SJCRH30 (cell line): Measurements from ENCODE around the gene NOXA1. TPM values are rescaled to one million over a fixed set of nuclear protein-coding genes. Genes with fewer than 3 reads are reported as not detected.
"Not testable (repeated sequence)": the region's sequence is repeated elsewhere in the genome, so short reads cannot be mapped to it uniquely, and the experiment has no call there.

Experiments used
- DNase-seq, 2 experiments: peaks; one replicate each; pipeline ENCODE4 v3.0.0-alpha.2; 2015 to 2020
- H3K27ac ChIP-seq: fragments of 250-450 bp; sonication (Bioruptor Pico); 2 replicates; pipeline ENCODE4 v1.5.1; 2020; ENCODE audit warnings: mild to moderate bottlenecking, moderate library complexity
- H3K27me3 ChIP-seq: fragments of 250-450 bp; sonication (Bioruptor Pico); 2 replicates; pipeline ENCODE4 v1.5.1; 2020; ENCODE audit warnings: mild to moderate bottlenecking, moderate library complexity
- H3K36me3 ChIP-seq: fragments of 250-450 bp; sonication (Bioruptor Pico); 2 replicates; pipeline ENCODE4 v1.5.1; 2020; ENCODE audit warnings: mild to moderate bottlenecking, moderate library complexity
- H3K4me1 ChIP-seq: fragments of 250-450 bp; sonication (Bioruptor Pico); 2 replicates; pipeline ENCODE4 v1.5.1; 2020; ENCODE audit warnings: mild to moderate bottlenecking, moderate library complexity
- H3K4me3 ChIP-seq: fragments of 250-450 bp; sonication (Bioruptor Pico); 2 replicates; pipeline ENCODE4 v1.5.1; 2020; ENCODE audit warnings: mild to moderate bottlenecking, moderate library complexity
- H3K9me3 ChIP-seq: fragments of 250-450 bp; sonication (Bioruptor Pico); replicated peaks from 2 replicates; pipeline ENCODE4 v1.5.1; 2020; ENCODE audit warnings: mild to moderate bottlenecking, moderate library complexity
- total RNA-seq: library from RNA; depleted of rRNA; stranded (reverse); fragments of >200 nt; shearing (Covaris generic); gene quantifications from 2 replicates; pipeline ENCODE4 v1.2.3, GENCODE V29; 2014

The NOXA1 gene
- total RNA-seq, 1 experiment from 2014 or later = not detected

DNA sequence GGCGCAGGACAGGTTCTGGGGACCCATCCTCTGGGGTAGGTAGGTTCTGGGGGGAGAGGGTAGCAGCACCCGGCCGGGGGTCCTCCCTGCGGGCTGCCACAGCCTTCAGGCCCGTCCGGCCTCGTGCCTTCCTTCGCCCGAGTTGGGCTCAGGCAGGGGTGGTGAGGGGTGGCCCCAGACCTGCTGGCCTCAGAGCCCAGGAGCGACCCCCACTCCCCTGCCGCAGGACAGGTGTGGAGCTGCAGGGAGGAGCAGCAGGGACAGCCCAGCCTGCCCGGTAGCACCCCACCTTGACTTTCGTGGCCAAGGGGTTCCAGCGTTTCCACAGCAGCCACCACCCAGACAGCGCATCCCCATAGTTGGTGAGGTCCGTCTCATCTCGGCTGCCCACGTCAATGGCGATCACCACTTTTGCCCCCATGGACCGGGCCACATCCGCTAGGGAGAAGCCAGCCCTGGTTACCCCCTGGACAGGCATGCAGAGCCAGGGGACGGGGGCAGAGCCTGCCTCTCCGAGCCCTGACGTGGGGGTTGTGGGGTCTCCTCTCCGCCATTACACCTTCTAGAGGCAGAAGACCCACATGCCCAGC, 39.3 kb downstream of the NOXA1 start:
- no peaks in the 10 kb centered on the region for H3K36me3 ChIP-seq
- no peaks in the 10 kb centered on the region for H3K27me3 ChIP-seq
- no peak for DNase-seq
- H3K27ac ChIP-seq = no peak overlapping the region
- H3K4me1 ChIP-seq = peaks cover 10% of the 10 kb centered on the region; the same call in 1 of the 2 replicates
- no peaks in the 10 kb centered on the region for H3K9me3 ChIP-seq
- H3K4me3 ChIP-seq = no peak overlapping the region

- Histone ChIP-seq H3K36me3 (no peaks in the 10 kb centered on the region), H3K27ac (no peak overlapping the region), H3K27me3 (no peaks in the 10 kb centered on the region), H3K4me3 (no peak overlapping the region), H3K4me1 (peaks cover 7% of the 10 kb centered on the region), H3K9me3 (no peaks in the 10 kb centered on the region)
- no peak for DNase-seq
Measured at GRCh38 chr9:137462986-137463930, 40.1 kb downstream of the NOXA1 start.

DNA sequence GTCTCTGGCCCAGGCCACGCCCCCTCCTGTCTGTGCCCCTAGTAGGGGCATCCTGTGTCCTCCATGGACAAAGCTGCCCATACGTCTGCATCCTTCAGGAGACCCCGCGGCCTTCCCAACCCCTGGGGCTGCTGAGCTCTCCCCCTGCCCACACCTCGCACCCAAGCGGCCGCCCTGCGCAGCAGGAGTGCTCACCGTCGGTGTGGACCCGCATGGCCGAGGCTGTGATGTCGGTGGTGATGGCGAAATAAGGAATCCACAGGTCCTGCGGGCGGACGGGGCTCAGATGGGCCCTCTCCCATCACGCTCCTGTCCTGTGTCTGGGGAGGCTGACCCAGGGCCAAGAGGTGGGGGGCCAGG, 40.7 kb downstream of the NOXA1 start:
- H3K27me3 ChIP-seq = 0 out of 2 replicates have a peak, but pooled peaks cover 3% of the 10 kb centered on the region

DNA sequence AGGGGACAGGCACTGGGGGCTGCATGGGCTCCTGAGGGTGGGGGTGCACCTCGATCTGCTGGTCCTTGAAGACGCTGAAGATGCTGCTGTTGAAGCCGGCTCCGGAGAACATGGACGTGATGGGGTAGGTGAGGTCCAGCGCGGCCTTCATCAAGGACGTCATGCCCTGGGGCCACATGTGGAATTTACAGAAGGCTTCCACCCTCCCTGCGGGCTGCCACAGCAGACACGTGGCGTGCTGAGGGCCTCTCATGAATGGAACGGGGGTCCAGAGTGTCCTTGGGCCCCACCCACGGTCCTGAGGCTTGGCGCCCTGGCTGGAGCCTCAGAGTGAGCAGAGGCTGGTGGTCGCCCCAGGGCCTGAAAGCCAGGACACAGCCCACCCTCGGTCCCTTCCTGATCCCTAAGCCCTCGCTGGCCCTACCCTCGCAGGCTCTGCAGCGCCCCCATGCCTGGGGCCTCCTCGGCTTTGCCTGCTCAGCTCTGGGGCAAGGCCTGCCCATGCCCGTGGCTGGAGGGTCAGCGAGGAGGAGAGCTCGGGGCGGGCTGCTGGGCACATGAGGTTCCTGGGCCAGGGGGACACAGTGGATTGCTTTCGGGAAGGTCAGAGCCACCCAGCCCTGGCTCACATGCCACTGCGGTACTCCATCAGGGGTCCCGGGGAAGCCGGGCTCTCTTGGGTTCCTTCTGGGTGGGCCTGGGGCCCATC, 41.3 kb downstream of the NOXA1 start:
- no peak overlapping the region for H3K27ac ChIP-seq
- no peaks in the 10 kb centered on the region for H3K9me3 ChIP-seq
- DNase-seq = no peak
- 0 out of 2 replicates have a peak, but pooled peaks cover 3% of the 10 kb centered on the region for H3K27me3 ChIP-seq
- no peak overlapping the region for H3K4me3 ChIP-seq
- peaks cover 6% of the 10 kb centered on the region for H3K4me1 ChIP-seq
- no peaks in the 10 kb centered on the region for H3K36me3 ChIP-seq

More for the DNA sequence above, 40.7 kb downstream of the NOXA1 start:
- Histone ChIP-seq H3K27ac (no peak overlapping the region), H3K4me1 (peaks cover 6% of the 10 kb centered on the region), H3K36me3 (no peaks in the 10 kb centered on the region), H3K4me3 (no peak overlapping the region), H3K9me3 (no peaks in the 10 kb centered on the region)
- no peak for DNase-seq

GRCh38 chr9:137465000-137465719, 42.0 kb downstream of the NOXA1 start:
- no peak for DNase-seq
- H3K4me3 ChIP-seq = no peak overlapping the region
- no peaks in the 10 kb centered on the region for H3K9me3 ChIP-seq
- H3K27me3 ChIP-seq = 0 out of 2 replicates have a peak, but pooled peaks cover 3% of the 10 kb centered on the region
- no peaks in the 10 kb centered on the region for H3K36me3 ChIP-seq
- no peak overlapping the region for H3K27ac ChIP-seq
- H3K4me1 ChIP-seq = no peaks in the 10 kb centered on the region; the same call in none of the 2 replicates

DNA sequence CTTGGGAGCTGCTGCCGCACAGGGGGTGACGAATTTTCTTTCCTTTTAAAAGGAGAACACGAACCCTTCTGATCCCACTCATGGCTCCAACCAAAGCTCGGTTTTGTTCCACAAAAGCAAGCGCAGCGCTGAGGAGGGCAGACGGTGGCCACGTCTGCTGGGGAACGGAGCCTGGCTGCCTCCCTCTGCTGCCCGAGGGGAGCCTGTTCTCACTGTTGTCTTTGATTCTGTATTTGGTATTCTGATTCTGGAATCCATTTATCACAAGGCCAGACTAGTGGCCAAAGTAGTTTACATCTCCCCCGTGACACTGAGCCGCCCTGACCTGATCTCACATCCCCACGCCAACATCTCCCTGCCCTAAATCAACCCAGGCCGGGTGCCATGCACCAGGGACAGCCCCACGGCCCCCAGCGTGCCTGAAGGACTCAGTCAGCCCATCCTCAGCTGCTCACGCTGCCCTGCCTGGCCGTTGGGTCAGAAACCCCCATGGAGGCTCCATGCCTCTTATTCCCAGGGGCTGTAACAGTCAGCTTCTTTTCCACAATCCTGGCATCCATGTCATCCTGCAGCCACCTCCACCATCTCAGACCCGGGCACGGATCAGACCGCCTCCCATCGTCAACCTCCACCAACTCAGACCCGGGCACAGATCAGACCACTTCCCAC, 42.7 kb downstream of the NOXA1 start:
- Histone ChIP-seq H3K36me3 (no peaks in the 10 kb centered on the region), H3K9me3 (no peaks in the 10 kb centered on the region)

DNA sequence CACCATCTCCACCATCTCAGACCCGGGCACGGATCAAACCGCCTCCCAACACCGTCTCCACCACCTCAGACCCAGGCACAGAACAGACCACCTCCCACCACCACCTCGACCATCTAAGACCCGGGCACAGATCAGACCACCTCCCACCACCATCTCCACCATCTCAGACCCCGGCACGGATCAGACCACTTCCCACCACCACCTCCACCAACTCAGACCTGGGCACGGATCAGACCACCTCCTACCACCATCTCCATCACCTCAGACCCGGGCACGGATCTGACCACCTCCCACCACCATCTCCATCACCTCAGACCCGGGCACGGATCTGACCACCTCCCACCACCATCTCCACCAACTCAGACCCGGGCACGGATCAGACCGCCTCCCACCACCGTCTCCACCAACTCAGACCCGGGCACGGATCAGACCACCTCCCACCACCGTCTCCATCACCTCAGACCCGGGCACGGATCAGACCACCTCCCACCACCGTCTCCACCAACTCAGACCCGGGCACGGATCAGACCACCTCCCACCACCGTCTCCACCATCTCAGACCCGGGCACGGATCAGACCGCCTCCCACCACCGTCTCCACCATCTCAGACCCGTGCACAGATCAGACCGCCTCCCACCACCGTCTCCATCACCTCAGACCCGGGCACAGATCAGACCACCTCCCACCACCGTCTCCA, 43.3 kb downstream of the NOXA1 start:
- not testable (repeated sequence) for H3K27me3 ChIP-seq, H3K27ac ChIP-seq, H3K4me1 ChIP-seq, H3K4me3 ChIP-seq, DNase-seq, H3K9me3 ChIP-seq, H3K36me3 ChIP-seq

More for the DNA sequence above, 42.7 kb downstream of the NOXA1 start:
- Histone ChIP-seq H3K27me3 (0 out of 2 replicates have a peak, but pooled peaks cover 3% of the 10 kb centered on the region), H3K4me1 (no peaks in the 10 kb centered on the region; the same call in 1 of the 2 replicates), H3K27ac (no peak overlapping the region), H3K4me3 (no peak overlapping the region)
- no peak for DNase-seq

DNA sequence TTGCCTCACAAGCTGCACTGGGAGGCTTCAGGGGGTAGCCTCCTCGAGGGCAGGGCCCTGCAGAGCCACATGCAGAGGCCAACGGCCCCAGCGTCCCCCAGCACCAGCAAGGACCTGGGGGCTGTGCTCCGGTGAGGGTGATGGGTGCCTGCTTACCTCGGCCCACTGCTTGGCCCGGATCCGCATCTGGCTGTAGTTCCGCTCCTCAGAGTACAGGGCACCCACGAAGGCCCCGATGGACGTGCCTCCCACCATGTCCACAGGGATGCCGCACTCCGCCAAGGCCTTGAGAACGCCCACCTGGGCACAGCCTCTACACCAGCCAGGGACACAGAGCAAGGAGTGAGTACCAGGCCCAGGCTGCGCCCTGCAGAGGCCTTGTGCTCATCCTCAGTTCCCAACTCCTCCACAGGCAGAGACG, 44.0 kb downstream of the NOXA1 start:
- no peak for DNase-seq
- H3K27me3 ChIP-seq = 0 out of 2 replicates have a peak, but pooled peaks cover 3% of the 10 kb centered on the region
- no peak overlapping the region for H3K27ac ChIP-seq
- H3K36me3 ChIP-seq = no peaks in the 10 kb centered on the region
- no peaks in the 10 kb centered on the region for H3K9me3 ChIP-seq
- H3K4me3 ChIP-seq = no peak overlapping the region
- H3K4me1 ChIP-seq = no peaks in the 10 kb centered on the region; the same call in 1 of the 2 replicates

GRCh38 chr9:137467896-137468295, 44.7 kb downstream of the NOXA1 start:
- Histone ChIP-seq H3K9me3 (no peaks in the 10 kb centered on the region), H3K36me3 (no peaks in the 10 kb centered on the region), H3K4me3 (no peak overlapping the region), H3K27me3 (0 out of 2 replicates have a peak, but pooled peaks cover 3% of the 10 kb centered on the region), H3K4me1 (no peaks in the 10 kb centered on the region; the same call in 1 of the 2 replicates), H3K27ac (no peak overlapping the region)
- no peak for DNase-seq

DNA sequence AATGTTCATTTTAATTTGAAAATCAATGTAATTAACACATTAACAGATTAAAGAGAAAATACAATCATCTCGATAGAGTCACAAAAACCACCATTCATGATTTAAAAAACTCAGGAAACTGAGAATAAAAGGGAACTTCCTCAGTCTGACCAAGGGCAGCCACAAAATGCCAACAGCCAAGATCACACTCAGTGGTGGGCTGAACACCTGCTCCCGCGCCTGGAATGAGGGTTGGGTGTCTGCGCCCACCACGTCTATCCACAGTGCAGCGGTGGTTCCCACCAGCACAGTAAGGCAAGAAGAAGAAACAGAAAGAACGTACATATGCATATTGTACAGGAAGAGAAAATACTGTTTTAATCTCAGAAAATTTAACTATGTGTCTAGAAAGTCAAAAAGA, 47.6 kb downstream of the NOXA1 start:
- no peak overlapping the region for H3K27ac ChIP-seq
- 0 out of 2 replicates have a peak, but pooled peaks cover 3% of the 10 kb centered on the region for H3K27me3 ChIP-seq
- H3K4me1 ChIP-seq = no peaks in the 10 kb centered on the region; the same call in 1 of the 2 replicates
- H3K4me3 ChIP-seq = no peak overlapping the region
- no peak for DNase-seq
- no peaks in the 10 kb centered on the region for H3K36me3 ChIP-seq
- H3K9me3 ChIP-seq = peaks cover 4% of the 10 kb centered on the region

- peaks cover 5% of the 10 kb centered on the region for H3K4me1 ChIP-seq
- H3K27ac ChIP-seq = no peak overlapping the region
- DNase-seq = no peak
- H3K36me3 ChIP-seq = no peaks in the 10 kb centered on the region
- H3K4me3 ChIP-seq = no peak overlapping the region
- H3K9me3 ChIP-seq = peaks cover 8% of the 10 kb centered on the region
- no peaks in the 10 kb centered on the region for H3K27me3 ChIP-seq
Measured at GRCh38 chr9:137474271-137474670, 51.1 kb downstream of the NOXA1 start.

GRCh38 chr9:137475666-137476065, 52.5 kb downstream of the NOXA1 start:
- H3K4me1 ChIP-seq = peaks cover 5% of the 10 kb centered on the region
- H3K4me3 ChIP-seq = no peak overlapping the region
- H3K27me3 ChIP-seq = no peaks in the 10 kb centered on the region
- no peaks in the 10 kb centered on the region for H3K36me3 ChIP-seq
- peaks cover 8% of the 10 kb centered on the region for H3K9me3 ChIP-seq
- DNase-seq = no peak
- H3K27ac ChIP-seq = no peak overlapping the region

- peaks cover 5% of the 10 kb centered on the region for H3K4me1 ChIP-seq
- DNase-seq = no peak
- H3K27ac ChIP-seq = no peak overlapping the region
- H3K36me3 ChIP-seq = no peaks in the 10 kb centered on the region
- H3K4me3 ChIP-seq = no peak overlapping the region
- H3K27me3 ChIP-seq = no peaks in the 10 kb centered on the region
- H3K9me3 ChIP-seq = peaks cover 8% of the 10 kb centered on the region
Measured at GRCh38 chr9:137476856-137477255, 53.7 kb downstream of the NOXA1 start.
